Ecto neural progenitor cell (in vitro differentiated cells): Measurements from ENCODE around the gene S100A8.
A peak's percentile ranks its signal among the peaks of the same experiment; 100 is the strongest.

ENCODE experiments used
- DNase-seq: peaks from one replicate; pipeline ENCODE4 v3.0.0-alpha.2; 2018; ENCODE audit warnings: low spot score

The S100A8 gene

GRCh38 chr1:153360592-153361479 is 30.0 kb downstream of the S100A8 start:
- DNase-seq: no peak

GRCh38 chr1:153360190-153360589 is 30.7 kb downstream of the S100A8 start:
- DNase-seq: no peak

- peak; percentile 31 for DNase-seq
Measured at GRCh38 chr1:153359241-153359640, 31.6 kb downstream of the S100A8 start.

DNA sequence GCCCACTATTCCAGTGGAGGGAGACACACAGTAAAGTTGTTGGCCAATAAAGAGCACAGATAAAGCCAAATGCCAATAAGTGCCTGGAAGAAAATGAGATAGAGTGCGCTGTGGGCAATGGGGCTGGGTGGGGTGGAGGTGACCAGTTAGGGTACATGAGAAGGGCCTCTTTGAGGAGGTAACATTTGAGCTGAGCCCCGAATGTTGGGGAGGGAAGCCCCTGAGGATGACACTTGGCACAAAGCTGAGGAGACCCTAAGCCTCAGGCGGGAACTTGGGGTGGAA is 32.2 kb downstream of the S100A8 start:
- no peak for DNase-seq

DNA sequence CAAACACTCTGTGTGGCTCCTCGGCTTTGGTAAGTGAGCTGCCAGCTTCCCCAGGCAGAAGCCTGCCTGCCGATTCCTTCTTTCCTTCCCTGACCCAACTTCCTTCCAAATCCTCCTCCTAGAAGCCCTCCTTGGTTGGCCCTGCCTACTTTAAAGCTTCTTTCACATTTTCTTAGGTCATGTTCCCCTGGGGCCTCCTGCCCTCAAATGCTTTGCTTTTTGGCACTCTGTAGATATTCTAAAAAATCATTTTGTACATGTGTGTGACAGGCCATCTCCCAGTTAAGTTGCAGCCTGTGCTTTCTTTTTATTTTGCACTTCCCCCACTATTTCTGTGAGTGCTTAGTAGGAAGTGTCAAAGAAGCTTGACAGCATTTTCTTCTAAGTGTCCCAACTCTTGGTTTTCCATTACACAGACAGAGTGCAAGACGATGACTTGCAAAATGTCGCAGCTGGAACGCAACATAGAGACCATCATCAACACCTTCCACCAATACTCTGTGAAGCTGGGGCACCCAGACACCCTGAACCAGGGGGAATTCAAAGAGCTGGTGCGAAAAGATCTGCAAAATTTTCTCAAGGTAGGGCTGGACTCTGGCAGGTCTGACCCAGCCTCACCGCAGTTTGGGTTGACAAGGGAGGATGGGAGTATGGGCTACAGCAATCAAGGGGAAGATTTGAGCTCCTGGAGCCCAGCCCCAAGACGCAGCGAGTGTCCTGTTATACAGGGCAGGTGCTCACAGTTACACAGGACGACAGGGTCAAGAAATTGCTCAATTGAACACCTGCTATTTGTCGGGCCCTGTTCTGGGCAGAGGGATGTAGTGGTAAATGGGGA is 32.8 kb downstream of the S100A8 start, which contains the start of gene S100A9:
Gene S100A9, plus strand, starts transcription at position 2 of the 838 bp plus-strand sequence. Its CDS starts 430 bp downstream, at position 432.
- peak; percentile 35 for DNase-seq

DNA sequence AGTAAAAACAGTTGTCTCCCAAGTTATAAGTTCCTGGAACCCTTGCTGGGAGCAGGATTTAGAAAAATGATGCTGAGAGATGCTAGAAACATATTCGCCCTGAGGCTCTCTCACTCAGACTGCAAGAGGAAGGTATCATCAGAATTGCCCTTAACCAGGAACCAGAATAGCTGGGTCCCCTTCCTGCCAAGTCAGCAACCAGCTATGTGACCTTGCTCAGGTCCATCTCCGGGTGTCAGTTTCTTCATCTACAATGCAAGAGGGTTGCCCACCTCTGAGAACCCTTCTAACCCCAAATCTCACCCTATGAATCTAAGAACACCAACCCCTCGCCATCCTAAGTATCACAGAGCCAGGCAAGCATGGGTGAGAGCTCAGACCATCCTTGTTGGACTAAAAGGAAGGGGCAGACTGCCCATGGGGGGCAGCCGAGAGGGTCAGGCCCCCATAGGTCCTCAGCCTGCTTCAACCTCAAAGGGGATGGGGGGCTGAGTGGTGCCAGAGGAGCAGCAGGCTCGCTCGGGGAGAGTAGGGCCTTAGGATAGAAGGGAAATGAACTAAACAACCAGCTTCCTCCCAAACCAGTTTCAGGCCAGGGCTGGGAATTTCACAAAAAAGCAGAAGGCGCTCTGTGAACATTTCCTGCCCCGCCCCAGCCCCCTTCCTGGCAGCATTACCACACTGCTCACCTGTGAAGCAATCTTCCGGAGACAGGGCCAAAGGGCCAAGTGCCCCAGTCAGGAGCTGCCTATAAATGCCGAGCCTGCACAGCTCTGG is 33.6 kb downstream of the S100A8 start:
- DNase-seq: peak; percentile 16

GRCh38 chr1:153356392-153357075 is 34.3 kb downstream of the S100A8 start:
- peak; percentile 23 for DNase-seq

GRCh38 chr1:153355445-153356071 is 35.3 kb downstream of the S100A8 start:
- peak; percentile 65 for DNase-seq

DNA sequence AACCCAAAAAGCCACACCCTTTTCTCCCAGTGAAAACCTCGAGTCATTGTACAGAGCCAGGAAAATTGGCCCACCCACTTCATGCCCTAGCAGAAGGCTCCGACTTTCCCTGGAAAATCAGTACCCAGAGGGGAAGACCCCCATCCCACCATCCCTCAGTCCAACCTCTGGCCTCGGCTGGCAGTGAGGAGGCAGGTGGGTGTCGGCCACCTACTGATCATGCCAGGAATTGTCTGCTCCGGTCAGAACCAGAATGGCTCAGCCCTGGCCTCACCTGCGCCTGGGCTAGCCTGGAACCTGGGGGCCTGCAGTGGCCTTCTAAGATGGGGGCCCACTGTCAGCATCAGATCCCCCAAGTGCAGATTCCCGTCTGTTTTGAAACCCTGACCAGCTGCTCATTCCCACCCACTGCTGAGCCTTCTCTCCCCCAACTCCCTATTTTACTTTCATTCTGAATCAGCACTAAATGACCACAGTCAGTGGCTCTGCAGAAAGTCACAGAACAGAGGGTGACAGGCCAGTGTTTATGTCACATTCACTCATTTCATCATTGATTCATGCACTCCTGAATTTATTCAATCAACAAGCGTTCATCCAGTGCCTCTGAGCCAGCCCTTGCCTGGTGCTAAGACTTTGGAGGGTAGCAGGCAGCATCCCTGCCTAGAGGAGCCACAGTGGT is 36.2 kb downstream of the S100A8 start:
- DNase-seq: no peak

GRCh38 chr1:153353226-153353947 is 37.5 kb downstream of the S100A8 start:
- peak; percentile 59 for DNase-seq

- peak; percentile 68 for DNase-seq
Measured at GRCh38 chr1:153352523-153352922, 38.4 kb downstream of the S100A8 start.

DNA sequence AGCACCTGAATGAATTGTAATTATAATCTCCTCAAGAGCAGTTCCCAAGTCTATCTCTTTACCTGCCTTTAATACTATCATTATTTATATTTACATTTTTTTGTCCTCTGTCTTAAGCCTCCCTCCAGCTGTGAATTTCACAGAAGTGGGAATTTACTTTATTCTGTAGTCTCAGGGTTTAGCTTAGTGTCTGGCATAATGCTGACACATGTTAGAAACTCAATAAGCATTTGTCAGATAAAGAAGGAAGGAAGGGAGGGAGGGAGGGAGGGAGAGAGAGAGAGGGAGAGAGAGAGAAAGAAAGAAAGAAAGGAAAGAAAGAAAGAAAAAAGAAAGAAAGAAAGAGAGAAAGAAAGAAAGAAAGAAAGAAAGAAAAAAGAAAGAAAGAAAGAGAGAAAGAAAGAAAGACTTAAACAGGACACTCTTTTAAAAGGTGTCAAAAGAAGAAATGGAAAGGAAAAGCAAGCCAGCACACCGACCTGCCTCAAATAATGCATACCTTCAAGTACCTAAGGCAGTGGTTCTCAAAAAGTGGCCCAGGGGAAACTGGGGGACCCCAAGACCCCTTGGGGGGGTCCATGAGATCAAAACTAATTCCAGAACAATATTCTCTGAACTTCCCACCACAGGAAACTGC is 40.4 kb downstream of the S100A8 start:
- peak; percentile 22 for DNase-seq

GRCh38 chr1:153349363-153350320 is 41.2 kb downstream of the S100A8 start:
- DNase-seq: peak; percentile 33

DNA sequence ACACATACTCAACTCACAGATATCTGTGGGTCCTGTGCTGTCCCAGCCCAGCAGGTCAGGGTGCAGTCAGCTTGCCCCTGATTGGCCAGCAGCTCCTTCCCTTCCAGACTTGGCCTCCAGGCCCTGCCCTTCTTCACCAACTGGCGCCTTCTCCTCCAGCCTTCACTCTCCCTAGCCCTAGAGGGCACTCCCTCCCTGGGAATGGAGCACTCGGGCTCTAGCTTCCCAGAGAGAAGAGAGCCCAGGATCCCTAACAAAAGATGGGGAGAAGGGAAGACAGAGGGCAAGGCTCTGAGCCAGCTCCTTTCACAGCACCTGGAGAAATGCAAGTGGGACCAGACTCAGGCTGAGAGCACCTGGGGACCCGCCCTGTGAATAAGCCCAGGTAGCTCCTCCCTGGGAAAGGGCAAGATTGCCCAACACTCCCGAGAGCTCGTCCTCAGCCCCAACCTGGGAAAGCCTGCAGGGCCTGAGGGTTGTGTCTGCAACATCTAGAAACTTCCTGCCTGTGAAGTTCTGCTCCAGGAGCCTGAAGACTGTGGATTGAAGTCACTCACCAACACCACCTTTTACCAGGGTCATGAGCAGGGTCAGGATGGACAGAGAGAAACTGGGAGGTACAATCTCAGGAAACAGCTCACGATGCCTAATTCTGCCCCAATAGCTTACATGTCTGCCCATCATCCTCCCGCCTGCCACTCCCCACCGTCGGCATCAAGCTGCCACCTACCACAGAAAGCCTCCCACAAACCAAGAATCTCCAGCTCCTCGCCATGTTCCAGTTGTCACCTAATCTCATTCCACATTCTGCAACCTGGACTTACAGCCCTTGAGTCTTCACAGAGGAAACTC is 42.1 kb downstream of the S100A8 start, which contains the start of gene PGLYRP4:
Gene PGLYRP4, minus strand, starts transcription at position 331 of the 852 bp plus-strand sequence. CDS start 909 bp downstream, outside the sequence.
- peak; percentile 31 for DNase-seq

- DNase-seq: peak; percentile 18
Measured at GRCh38 chr1:153347856-153348255, 43.0 kb downstream of the S100A8 start.

DNA sequence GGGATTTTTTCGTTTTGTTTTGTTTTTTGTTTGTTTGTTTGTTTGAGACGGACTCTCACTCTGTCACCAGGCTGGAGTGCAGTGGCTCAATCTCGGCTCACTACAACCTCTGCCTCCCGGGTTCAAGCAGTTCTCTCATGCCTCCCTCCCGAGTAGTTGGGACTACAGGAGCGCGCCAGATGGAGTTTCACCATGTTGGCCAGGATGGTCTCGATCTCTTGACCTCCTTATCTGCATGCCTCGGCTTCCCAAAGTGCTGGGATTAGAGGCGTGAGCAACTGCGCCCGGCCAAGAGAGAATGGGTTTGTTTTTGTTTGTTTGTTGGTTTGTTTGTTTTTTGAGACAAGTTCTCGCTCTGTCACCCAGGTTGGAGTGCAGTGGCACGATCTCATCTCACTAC is 43.8 kb downstream of the S100A8 start:
- DNase-seq: peak; percentile 19
